HG03469 (cell line): ENCODE data around the gene HMCN2.

ENCODE experiments used
- ATAC-seq: cut with Tn5 transposase; IDR thresholded peaks from one replicate; pipeline ENCODE4 v1.9.1; 2021; ENCODE audit warnings: mild to moderate bottlenecking, moderate library complexity, moderate number of reproducible peaks; ENCODE audit not compliant: unreplicated experiment

HMCN2 gene, protein sequence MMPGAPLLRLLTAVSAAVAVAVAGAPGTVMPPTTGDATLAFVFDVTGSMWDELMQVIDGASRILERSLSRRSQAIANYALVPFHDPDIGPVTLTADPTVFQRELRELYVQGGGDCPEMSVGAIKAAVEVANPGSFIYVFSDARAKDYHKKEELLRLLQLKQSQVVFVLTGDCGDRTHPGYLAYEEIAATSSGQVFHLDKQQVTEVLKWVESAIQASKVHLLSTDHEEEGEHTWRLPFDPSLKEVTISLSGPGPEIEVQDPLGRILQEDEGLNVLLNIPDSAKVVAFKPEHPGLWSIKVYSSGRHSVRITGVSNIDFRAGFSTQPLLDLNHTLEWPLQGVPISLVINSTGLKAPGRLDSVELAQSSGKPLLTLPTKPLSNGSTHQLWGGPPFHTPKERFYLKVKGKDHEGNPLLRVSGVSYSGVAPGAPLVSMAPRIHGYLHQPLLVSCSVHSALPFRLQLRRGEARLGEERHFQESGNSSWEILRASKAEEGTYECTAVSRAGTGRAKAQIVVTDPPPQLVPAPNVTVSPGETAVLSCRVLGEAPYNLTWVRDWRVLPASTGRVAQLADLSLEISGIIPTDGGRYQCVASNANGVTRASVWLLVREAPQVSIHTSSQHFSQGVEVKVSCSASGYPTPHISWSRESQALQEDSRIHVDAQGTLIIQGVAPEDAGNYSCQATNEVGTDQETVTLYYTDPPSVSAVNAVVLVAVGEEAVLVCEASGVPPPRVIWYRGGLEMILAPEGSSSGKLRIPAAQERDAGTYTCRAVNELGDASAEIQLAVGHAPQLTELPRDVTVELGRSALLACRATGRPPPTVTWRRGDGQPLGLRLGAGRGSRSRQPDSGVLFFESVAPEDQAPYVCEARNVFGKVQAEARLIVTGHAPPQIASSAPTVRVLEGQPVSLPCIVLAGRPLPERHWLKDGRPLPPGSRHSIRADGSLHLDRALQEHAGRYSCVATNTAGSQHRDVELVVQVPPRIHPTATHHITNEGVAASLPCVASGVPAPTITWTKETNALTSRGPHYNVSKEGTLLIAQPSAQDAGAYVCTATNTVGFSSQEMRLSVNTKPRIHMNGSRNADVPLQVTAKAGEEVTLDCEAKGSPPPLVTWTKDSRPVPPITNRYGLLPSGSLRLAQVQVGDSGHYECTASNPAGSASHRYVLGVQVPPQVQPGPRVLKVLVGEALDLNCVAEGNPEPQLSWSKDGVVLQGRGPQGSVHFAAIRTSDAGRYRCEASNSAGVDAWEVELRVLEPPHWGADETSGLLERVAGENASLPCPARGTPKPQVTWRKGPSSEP (N-terminal part only)

DNA sequence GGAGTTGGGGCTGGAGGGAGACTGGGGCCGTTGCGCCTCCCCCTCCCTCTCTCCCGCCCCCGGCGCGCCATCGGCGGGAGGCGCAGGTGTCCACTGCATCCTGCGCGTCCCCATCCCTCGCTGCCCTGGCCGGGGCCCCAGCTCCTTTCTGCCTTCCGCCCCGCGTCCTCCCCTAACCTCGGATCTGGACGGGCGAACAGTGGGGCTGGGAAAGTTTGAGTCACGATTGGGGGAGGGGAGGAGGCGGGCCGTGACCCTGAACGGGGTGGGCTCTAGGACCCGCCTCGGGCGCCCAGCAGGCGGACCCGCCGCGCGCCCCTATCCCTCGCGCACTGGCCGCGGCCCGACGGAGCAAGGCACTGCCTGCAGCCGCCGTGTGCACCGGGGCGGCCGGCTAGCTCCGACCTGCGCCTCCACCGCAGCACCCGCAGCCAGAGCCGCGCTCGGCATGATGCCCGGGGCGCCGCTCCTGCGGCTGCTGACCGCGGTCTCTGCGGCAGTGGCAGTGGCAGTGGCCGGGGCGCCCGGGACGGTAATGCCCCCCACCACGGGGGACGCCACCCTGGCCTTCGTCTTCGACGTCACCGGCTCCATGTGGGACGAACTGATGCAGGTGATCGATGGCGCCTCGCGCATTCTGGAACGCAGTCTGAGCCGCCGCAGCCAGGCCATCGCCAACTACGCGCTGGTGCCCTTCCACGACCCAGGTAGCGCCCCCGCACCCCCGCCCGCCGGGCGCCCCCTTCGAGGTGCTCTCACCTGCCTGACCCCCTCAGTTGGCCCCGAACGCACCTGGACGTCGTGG is at the start of gene HMCN2:
HMCN2 (plus strand) TSS at position 330 of the 805 bp plus-strand sequence; CDS start at position 449, 119 bp downstream.
- no peak for ATAC-seq

DNA sequence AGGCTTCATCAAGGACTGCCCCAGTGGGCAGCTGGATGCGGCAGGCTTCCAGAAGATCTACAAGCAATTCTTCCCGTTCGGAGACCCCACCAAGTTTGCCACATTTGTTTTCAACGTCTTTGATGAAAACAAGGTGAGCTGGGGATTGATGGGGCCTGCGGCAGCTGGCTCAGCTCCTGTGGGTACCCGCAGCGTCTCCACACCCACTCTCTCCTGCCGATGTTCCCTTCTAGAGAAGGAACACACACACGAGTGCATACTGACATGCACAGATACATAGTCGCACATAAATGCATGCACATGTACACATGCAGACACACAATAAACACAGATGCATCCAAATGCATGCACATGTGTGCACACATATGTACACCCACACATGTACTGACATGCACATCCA is 47.7 kb upstream of the HMCN2 start:
- ATAC-seq, result no peak

DNA sequence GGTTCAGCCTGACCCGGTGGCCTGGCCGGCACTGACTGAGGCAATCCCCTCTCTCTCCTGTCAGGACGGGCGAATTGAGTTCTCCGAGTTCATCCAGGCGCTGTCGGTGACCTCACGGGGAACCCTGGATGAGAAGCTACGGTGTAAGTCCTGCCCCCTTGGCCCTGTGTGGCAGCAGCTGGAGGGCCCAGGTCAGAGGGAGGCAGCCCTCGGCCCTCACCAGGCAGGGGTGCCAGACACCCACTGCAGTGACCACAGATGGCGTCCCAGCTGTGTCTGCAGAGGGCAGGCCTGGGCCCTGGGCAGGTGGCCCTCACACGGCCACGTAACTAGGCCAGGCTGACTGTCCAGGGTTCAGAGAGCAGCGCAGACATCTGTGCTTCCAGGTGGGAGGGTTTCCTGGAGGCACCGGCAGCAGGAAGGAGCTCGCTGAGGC is 45.9 kb upstream of the HMCN2 start:
- no peak for ATAC-seq

DNA sequence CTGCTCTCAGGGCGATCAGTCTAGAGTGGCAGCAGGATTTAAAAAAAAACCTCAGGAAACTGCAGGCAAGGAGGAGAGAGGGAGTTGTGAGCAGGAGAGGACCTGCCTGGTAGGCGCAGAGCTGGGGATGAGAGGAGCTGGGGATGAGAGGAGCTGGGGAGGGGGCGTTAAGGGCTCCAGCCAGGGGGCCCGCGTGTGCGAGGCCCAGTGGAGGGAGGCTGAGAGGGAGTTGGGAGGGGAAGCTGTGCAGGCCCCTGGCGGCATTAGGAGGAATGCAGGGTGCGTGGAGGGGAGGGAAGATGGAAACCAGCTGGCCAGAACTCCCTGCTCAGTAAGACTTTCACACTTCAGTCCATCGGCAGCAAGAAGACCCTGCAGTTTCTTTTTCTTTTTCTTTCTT is 45.2 kb upstream of the HMCN2 start:
- no peak for ATAC-seq

DNA sequence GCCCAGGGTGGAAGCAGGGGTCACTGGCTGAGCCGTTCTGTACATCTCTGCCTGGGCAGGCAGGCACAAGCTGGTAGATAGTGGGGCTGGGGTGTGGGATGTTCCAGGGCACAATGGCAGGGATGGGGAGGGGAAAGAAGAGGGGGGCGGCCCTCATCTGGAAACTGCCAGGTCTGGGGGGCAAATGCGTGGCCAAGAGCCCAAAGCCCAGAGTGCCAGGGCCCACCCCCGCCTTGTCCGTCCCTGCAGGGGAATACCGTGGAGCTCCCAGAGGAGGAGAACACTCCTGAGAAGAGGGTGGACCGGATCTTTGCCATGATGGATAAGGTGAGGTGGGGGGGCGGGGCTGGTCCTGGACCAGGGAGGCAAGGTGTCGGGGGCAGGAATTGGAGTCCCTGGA is 42.7 kb upstream of the HMCN2 start:
- ATAC-seq, result no peak

DNA sequence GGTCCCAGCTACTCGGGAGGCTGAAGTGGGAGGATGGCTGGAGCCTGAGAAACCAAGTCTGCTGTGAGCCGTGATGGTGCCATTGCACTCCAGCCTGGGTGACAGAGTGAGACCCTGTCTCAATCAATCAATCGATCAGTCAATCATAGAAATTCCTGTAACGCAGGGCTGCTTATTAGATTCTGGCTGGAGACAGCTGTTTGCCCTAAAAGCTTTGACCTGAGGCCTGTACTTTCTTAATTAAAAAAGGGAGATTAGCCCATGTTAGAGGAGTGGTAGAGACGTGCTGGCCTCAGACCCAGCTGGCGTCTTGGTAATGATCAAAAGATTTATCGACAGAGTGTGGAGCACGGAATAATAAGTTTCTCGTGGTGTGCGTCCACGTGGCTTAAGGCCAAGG is 40.5 kb upstream of the HMCN2 start:
- ATAC-seq, result no peak

DNA sequence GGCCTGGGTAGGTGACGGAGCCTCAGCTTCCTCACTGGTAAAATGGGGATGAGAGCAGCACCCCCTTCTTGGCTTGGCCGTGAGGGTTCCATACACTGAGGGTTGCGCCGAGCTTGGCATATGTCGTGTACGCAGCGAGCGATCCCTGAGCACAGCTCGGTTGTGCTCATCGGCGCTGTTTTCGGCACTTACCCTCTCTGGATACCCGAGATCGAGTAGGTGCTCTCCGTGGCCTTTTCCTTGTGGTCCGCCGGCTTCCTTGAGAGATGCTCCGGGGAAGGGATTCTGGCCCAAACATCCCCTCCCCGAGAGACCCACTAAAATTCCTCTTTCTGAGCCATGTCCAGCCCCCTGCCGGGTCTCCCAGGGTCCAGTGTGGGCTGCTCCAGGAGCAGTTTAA is 40.0 kb upstream of the HMCN2 start:
- no peak for ATAC-seq

DNA sequence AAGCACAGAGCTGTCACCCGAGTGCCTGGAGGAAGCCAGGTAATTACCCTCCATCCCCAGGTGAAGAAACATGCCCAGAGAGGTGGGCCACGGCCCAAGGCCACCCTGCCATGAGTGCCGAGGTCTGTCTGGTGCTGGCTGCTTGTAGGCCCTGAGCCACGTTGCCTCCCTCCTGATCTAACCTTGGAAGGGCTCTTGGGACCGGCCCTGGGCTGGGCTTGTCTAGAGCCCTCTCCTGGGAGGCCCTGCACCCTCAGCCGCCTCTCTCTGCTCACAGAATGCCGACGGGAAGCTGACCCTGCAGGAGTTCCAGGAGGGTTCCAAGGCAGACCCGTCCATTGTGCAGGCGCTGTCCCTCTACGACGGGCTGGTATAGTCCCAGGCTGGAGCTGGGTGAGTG is 39.4 kb upstream of the HMCN2 start:
- no peak for ATAC-seq

DNA sequence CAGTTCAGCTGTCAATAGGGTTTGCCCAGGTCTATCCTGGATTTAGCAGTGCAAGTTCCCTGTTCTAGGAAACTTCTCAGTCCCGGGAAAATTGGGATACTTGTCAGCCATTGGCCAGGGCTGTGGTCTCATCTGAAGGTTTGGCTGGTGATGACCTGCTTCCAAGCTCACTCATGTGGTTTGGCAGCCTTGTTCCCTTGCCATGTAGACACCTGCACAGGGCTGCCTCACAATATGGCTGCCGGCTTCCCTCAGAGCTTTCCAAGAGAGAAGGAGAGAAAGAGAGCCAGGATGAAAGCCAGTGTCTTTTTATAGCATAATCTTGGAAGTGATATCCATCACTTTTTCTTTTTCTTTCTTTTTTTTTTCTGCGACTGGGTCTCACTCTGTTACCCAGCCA is 37.7 kb upstream of the HMCN2 start:
- no peak for ATAC-seq

DNA sequence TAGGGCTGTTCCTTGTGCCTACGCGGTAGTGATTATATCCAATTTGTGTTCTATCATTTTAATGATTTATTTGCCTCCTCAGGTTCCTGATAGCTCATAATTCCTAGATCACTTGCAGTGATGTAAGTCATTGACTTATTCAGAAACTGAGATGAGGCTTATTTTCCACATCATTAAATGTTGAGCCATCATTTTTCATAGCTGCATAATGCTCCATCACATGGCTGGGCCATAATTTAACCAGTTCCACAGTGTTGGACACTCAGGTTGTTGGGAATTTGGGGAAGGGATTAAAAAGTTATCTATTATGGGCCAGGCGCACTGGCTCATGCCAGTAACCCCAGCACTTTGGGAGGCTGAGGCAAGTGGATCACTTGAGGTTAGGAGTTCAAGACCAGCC is 35.8 kb upstream of the HMCN2 start:
- no peak for ATAC-seq

DNA sequence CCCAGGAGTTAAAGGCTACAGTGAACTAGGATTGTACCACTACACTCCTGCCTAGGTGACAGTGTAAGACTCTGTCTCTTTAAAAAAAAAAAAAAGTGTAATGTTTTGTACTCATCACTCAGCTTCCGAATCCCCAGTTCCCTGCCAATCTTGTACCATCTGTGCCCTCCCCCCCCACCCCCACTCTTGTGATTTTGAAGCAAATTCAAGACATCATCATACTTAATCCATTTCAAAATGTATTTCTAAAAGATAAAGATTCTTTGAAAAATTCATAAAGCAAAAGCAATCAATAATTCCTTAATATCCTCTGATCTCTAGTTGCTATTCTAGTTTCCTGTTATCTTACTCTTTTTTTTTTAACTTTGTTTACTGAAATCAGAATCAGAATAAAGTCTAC is 34.9 kb upstream of the HMCN2 start:
- no peak for ATAC-seq

DNA sequence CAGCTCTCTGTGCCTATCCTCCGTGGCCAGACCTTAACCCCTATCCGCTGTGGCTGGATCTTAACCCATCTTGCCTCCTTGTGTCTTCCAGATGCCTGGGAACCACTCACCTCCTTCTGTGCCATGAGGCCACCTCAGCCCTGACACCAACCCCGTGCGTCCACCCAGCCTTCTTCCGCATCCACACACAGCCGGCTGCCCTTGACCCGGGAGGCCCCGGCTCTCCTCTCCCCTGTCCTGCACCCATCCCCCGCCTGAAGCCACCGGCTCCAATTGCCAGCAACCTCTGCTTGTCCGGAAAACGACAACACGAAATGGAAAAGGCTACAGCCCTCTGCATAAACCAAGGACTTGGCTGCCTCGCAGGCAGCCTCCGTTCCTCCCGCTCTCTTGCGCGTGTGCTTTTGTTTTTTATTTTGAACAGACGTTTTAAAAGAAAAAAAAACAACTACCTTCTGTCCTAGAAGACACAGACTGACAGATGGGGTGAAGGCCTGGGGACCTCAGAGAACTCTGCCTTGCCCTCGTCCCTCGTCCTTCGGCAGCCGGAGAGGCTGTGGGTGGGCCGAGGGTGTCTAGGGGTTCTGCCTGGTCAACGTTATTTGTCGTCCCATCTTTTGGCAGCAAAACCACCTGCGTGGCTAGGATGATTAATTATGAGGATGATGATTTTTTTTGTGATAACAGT is 32.5 kb upstream of the HMCN2 start:
- no peak for ATAC-seq

DNA sequence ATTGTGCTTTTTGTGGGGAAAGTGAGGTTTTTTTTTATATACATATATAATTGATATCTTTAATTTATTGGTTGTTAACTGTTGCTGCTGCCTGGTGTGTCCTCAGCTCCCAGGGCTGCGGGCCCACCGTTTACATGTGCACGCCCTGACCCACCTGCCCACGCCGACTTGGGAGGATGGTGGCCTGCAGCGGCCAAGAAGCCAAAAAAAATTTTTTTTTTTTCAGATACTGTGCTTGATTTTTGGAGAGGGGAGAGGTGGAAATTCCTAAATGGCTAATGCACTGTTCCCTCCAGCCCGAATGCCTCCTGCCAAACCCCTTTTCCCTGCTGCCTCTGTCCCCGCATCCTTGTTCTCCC is 32.0 kb upstream of the HMCN2 start:
- ATAC-seq, result no peak

DNA sequence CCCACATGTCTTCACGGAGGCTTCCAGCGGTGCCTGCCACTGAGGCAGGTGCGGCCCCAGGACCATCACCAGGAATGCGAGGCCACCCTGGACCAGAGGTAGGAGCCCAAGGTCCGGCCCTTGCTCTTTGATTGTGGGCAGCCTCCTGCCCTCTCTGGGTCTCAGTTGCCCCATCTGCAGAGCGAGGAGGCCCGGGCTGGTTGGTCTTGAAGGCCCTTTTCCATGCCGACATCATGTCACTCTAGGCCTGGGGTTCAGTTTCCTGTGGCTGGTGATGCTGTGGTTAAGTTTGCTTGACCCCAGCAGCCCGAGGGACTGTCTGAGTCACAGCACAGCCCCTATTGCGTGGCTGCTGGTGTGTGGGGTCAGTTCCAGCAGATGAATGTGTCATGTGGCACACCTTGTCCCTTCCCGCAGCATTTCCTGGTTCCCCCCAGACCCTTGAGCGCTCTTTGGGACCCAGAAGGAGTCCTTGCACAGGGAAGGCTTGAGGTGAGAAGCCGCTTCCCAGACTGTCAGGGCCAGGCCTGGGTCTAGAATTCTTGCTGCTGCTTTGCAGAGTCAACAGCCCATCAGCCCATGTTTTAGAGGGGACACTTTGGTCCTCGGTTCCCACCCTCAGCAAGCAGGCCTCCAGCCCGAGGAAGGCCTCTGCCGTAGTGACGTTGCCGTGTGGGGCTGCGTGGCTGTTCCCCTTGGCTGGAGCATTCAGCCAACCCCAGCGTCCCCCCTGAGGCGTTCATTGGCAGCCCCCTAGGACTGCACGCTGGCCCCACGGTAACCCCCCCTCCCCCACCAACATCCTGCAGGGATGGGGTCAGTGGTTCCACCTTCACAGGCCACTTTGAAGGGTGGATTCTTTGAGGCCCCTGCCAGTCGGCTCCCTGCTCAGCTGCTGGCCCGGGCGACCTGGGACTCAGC is 31.0 kb upstream of the HMCN2 start:
- no peak for ATAC-seq

DNA sequence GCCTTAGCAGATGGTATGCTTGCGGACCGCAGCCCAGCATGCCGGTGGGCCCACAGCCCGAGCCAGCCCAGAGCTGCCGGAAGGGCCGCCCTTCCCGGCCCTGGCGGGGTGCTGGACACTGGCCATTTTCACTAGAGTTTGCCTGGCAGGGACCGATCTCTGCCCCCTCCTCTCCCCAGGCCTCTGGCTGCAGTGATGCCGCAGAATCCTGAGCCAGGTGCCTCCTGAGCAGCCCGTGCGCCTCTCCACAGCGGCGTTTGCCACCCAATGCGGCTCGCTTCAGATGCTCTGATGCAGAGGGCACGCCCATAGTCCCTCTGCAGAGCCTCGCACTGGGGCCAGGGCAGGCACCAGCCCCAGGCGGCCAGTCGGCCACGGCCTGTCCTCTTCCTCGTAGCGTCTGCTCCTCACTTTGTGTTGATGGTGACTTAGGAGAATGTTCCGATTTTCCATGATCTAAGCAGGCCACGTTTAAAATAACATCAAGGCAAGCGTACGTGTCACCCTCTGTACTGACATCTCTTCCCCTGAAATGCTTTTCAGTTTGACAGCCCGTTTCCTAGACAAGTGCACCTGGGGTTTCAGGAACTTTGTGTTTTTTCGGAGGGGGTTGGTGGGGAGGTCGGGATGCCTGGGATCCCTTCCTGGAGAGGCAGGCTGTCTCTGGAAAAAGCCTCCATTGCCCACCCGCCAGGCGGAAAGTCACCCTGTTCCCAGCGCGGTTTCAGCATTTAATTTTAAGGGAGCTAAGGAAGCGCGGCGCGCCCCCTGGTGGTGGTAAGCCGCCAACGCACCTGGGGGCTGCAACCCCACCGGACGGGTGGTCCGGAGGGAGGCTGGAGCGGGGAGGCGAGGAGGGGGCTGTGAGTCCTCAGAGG is 29.8 kb upstream of the HMCN2 start:
- no peak for ATAC-seq

DNA sequence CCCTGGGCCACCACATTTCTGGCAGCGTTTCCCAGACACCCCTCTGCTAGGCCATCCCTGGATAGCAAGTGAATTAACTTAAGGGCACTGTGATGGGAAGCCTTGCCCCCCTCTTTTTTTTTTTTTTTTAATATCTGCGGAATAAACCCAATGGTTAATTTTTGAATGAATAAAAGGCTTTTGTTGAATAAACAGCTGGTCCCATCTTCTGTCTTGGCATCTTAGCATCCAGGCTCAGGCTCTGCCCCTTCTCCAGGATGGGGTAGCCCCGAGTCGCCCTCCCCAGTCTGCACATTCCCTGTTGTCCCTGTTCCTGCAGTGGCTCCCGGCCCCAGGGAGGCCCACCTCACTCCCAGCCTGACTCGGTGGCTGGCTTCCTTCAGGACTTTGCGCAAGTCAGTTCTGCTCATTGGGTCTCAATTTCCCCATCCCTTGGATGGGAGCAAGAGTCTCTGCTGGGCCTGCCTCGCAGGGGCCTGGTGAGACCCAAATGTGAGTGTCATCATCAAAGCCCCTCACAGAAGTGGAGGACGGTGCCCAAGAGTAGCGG is 29.0 kb upstream of the HMCN2 start:
- ATAC-seq, result no peak

DNA sequence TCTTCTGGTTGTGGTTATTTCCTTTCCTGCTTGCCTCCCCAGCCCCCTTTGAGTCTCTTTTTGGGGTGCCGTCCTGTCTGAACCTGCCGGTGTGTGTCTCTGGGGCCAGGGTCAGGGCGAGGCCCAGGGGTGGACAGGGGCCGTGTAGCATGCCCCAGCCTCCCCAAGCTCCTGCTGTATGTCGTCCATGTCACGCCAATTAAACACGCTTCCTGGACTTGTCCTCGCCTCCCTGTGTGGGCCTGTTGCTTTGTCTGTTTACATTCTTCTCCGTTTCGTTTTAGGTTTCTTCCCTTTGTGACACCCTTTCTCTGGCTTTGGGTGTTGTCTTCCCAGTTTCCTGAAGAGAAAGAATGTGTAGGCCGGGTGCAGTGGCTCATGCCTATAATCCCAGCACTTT is 28.5 kb upstream of the HMCN2 start:
- ATAC-seq, result no peak
